K562 (cell line): ENCODE results near the gene SLC34A1. TPM values are rescaled to one million over a fixed set of nuclear protein-coding genes. Genes with fewer than 3 reads are reported as not detected.

Source experiments
- SMAD4 ChIP-seq: fragments of 250-450 bp; sonication (Bioruptor Pico); conservative IDR thresholded peaks from 2 replicates; pipeline ENCODE4 v1.8.0; 2021; ENCODE audit warnings: inconsistent platforms, mild to moderate bottlenecking, moderate library complexity
- SRF ChIP-seq, 2 experiments: fragments of 250-450, 450-650 bp in 1 of 2; sonication (Bioruptor Pico) in 1 of 2; sonication (generic) in 1 of 2; formaldehyde crosslinking; IDR thresholded peaks; 2 replicates each; pipeline versions ENCODE4 v1.5.0 to v1.5.1; 2020 to 2022; ENCODE audit warnings: mild to moderate bottlenecking in 1 of 2, missing genetic modification reagents in 1 of 2
- SUPT5H ChIP-seq: fragments of 450-650 bp; IDR thresholded peaks from 2 replicates; pipeline ENCODE4 v1.6.1; 2016
- TCF3 ChIP-seq: sonication (generic); formaldehyde crosslinking; IDR thresholded peaks from 2 replicates; pipeline ENCODE4 v1.4.0; 2020; ENCODE audit warnings: mild to moderate bottlenecking, missing genetic modification reagents
- TOE1 ChIP-seq, 2 experiments: fragments of 450-650 bp in 1 of 2; sonication (generic) in 1 of 2; formaldehyde crosslinking in 1 of 2; IDR thresholded peaks; 2 replicates each; pipeline versions ENCODE4 v1.7.1 to v1.8.0; 2016 to 2022; ENCODE audit warnings: borderline replicate concordance in 2 of 2, mild to moderate bottlenecking in 2 of 2, antibody characterized with exemption in 1 of 2, inconsistent platforms in 1 of 2, low read depth in 1 of 2, missing genetic modification reagents in 1 of 2, moderate library complexity in 1 of 2
- ZBTB7A ChIP-seq: IDR thresholded peaks from 2 replicates; pipeline ENCODE4 v1.6.1; 2011; ENCODE audit warnings: low read depth, mild to moderate bottlenecking, low read length, moderate library complexity, borderline replicate concordance; ENCODE audit not compliant: control insufficient read depth
- ZC3H4 ChIP-seq: sonication (generic); formaldehyde crosslinking; IDR thresholded peaks from 2 replicates; pipeline ENCODE4 v1.9.0; 2021; ENCODE audit warnings: missing genetic modification reagents, borderline replicate concordance
- ZNF212 ChIP-seq: fragments of 450-650 bp; formaldehyde crosslinking; IDR thresholded peaks from 2 replicates; pipeline ENCODE4 v1.4.0; 2020; ENCODE audit warnings: mild to moderate bottlenecking
- ZNF232 ChIP-seq: sonication (generic); formaldehyde crosslinking; IDR thresholded peaks from 2 replicates; pipeline ENCODE4 v1.8.0; 2022; ENCODE audit warnings: mild to moderate bottlenecking, missing genetic modification reagents
- ZNF431 ChIP-seq: sonication (generic); formaldehyde crosslinking; IDR thresholded peaks from 2 replicates; pipeline ENCODE4 v1.8.0; 2022; ENCODE audit warnings: mild to moderate bottlenecking, missing genetic modification reagents
- polyA plus RNA-seq, 8 experiments: library from polyadenylated mRNA; depleted of rRNA in 4 of 8; stranded (reverse) in 5 of 8; unstranded in 3 of 8; fragments of >200 nt; fragmentation: Nextera tagmentation in 2 of 8; fragmentation: Illumina TruSeq in 1 of 8; extraction: Ambion mirVana in 2 of 8; extraction: Trizol in 1 of 8; gene quantifications; 2 replicates each; pipeline versions ENCODE4 v1.2.1 to v1.2.3, GENCODE V29; 2011 to 2014; ENCODE audit warnings: inconsistent platforms in 1 of 8, missing spikeins in 1 of 8
- total RNA-seq, 7 experiments: library from RNA; depleted of rRNA in 6 of 7; stranded (reverse); fragments of >200 nt in 6 of 7; fragmentation: Illumina TruSeq in 2 of 7; extraction: Trizol in 2 of 7; gene quantifications; 2 replicates each; pipeline versions ENCODE4 v1.2.1 to v1.2.3, GENCODE V29; 2011 to 2021; ENCODE audit warnings: low replicate concordance in 1 of 7
- TF ChIP-seq, protein P1 (sequence below): fragments of 250-450 bp; sonication (Bioruptor Pico); IDR thresholded peaks from 2 replicates; pipeline ENCODE4 v1.6.1; 2021; ENCODE audit warnings: mild to moderate bottlenecking
- TF ChIP-seq, protein P2 (sequence below): sonication (generic); formaldehyde crosslinking; IDR thresholded peaks from 2 replicates; pipeline ENCODE4 v1.8.0; 2022; ENCODE audit warnings: mild to moderate bottlenecking, low read depth, missing genetic modification reagents
- TF ChIP-seq, protein P3 (sequence below): fragments of 450-650 bp; formaldehyde crosslinking; IDR thresholded peaks from 2 replicates; pipeline ENCODE4 v1.4.0; 2020; ENCODE audit warnings: mild to moderate bottlenecking, moderate library complexity
- TF ChIP-seq, protein P4 (sequence below), 2 experiments: fragments of 450-650 bp; formaldehyde crosslinking in 1 of 2; IDR thresholded peaks; 2 replicates each; pipeline versions ENCODE4 v1.4.0 to v1.6.1; 2014 to 2020; ENCODE audit warnings: mild to moderate bottlenecking in 2 of 2, borderline replicate concordance in 1 of 2, low read depth in 1 of 2

SLC34A1 gene
- total and polyA plus RNA-seq, 9 of the 15 experiments (the other 6 are each of a cell fraction or from before 2014, with no cell fraction given), result not detected

DNA sequence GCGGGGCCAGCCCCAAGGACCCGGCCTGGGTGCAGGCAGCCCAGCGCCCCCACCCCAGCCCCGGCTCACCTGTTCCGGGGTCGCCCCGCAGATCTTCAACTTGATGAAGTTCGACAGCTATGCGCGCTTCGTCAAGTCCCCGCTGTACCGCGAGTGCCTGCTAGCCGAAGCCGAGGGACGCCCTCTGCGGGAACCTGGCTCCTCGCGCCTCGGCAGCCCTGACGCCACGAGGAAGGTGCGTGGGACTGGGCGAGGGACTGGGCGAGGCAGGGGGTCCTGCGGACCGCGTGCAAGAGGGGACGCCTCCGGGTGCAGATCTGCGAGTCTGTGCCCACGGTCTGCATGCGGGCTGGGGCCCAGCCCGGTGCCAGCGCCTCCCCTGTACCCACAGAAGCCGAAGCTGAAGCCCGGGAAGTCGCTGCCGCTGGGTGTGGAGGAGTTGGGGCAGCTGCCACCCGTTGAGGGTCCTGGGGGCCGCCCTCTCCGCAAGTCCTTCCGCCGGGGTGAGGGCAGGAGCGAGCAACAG, 16.8 kb upstream of the SLC34A1 start (continued):
- TF ChIP-seq, protein P1, sequence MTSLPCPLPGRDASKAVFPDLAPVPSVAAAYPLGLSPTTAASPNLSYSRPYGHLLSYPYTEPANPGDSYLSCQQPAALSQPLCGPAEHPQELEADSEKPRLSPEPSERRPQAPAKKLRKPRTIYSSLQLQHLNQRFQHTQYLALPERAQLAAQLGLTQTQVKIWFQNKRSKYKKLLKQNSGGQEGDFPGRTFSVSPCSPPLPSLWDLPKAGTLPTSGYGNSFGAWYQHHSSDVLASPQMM (CRISPR knock-in tag), result no peak
- TF ChIP-seq ZNF232 (CRISPR knock-in tag) (0 out of 2 replicates have a peak, but pooled peaks have one; percentile 17), ZNF431 (CRISPR knock-in tag) (peak; percentile 75), TCF3 (CRISPR knock-in tag) (0 out of 2 replicates have a peak, but pooled peaks have one; percentile 30), SMAD4 (peak; percentile 52; the same call in 1 of the 2 replicates), ZNF212 (CRISPR knock-in tag) (no peak), TOE1 (IDR thresholded peaks at IDR 0.05; ENCODE audit: borderline replicate concordance) (no peak), TOE1 (CRISPR knock-in tag; IDR thresholded peaks at IDR 0.05; ENCODE audit: borderline replicate concordance, low read depth) (peak; percentile 93; the same call in 1 of the 2 replicates), ZBTB7A (peak; percentile 44; the same call in 1 of the 2 replicates), SRF (CRISPR knock-in tag; IDR thresholded peaks at IDR 0.05) (0 out of 4 replicates have a peak, but pooled peaks of 1 of the 2 experiments have one; percentile 14), SUPT5H (peak; percentile 37; the same call in 1 of the 2 replicates), ZC3H4 (CRISPR knock-in tag) (no peak)
- TF ChIP-seq, protein P2, sequence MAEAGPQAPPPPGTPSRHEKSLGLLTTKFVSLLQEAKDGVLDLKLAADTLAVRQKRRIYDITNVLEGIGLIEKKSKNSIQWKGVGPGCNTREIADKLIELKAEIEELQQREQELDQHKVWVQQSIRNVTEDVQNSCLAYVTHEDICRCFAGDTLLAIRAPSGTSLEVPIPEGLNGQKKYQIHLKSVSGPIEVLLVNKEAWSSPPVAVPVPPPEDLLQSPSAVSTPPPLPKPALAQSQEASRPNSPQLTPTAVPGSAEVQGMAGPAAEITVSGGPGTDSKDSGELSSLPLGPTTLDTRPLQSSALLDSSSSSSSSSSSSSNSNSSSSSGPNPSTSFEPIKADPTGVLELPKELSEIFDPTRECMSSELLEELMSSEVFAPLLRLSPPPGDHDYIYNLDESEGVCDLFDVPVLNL (CRISPR knock-in tag), result peak; percentile 72; the same call in 1 of the 2 replicates
- TF ChIP-seq, protein P3, sequence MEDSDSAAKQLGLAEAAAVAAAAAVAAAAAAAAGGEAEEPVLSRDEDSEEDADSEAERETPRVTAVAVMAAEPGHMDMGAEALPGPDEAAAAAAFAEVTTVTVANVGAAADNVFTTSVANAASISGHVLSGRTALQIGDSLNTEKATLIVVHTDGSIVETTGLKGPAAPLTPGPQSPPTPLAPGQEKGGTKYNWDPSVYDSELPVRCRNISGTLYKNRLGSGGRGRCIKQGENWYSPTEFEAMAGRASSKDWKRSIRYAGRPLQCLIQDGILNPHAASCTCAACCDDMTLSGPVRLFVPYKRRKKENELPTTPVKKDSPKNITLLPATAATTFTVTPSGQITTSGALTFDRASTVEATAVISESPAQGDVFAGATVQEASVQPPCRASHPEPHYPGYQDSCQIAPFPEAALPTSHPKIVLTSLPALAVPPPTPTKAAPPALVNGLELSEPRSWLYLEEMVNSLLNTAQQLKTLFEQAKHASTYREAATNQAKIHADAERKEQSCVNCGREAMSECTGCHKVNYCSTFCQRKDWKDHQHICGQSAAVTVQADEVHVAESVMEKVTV (CRISPR knock-in tag), result no peak
- TF ChIP-seq, protein P4, sequence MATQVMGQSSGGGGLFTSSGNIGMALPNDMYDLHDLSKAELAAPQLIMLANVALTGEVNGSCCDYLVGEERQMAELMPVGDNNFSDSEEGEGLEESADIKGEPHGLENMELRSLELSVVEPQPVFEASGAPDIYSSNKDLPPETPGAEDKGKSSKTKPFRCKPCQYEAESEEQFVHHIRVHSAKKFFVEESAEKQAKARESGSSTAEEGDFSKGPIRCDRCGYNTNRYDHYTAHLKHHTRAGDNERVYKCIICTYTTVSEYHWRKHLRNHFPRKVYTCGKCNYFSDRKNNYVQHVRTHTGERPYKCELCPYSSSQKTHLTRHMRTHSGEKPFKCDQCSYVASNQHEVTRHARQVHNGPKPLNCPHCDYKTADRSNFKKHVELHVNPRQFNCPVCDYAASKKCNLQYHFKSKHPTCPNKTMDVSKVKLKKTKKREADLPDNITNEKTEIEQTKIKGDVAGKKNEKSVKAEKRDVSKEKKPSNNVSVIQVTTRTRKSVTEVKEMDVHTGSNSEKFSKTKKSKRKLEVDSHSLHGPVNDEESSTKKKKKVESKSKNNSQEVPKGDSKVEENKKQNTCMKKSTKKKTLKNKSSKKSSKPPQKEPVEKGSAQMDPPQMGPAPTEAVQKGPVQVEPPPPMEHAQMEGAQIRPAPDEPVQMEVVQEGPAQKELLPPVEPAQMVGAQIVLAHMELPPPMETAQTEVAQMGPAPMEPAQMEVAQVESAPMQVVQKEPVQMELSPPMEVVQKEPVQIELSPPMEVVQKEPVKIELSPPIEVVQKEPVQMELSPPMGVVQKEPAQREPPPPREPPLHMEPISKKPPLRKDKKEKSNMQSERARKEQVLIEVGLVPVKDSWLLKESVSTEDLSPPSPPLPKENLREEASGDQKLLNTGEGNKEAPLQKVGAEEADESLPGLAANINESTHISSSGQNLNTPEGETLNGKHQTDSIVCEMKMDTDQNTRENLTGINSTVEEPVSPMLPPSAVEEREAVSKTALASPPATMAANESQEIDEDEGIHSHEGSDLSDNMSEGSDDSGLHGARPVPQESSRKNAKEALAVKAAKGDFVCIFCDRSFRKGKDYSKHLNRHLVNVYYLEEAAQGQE (IDR thresholded peaks at IDR 0.05; ENCODE audit: borderline replicate concordance), result no peak; the same call in 1 of the 2 replicates
- TF ChIP-seq, protein P4 (CRISPR knock-in tag; IDR thresholded peaks at IDR 0.05; ENCODE audit: low read depth), result peak; percentile 52; the same call in 1 of the 2 replicates
